A172 (cell line): Measurements from ENCODE around the gene ATP6AP1. TPM values are rescaled to one million over a fixed set of nuclear protein-coding genes. Genes with fewer than 3 reads are reported as not detected.
"Not testable (repeated sequence)": the region's sequence is repeated elsewhere in the genome, so short reads cannot be mapped to it uniquely, and the experiment has no call there.

ENCODE experiments used
- DNase-seq: peaks from one replicate; pipeline ENCODE4 v3.0.0-alpha.2; 2015; ENCODE audit warnings: low spot score
- total RNA-seq: library from RNA; depleted of rRNA; stranded (reverse); fragments of >200 nt; shearing (Covaris generic); gene quantifications from 2 replicates; pipeline ENCODE4 v1.2.3, GENCODE V29; 2014; rRNA removed

The ATP6AP1 gene, protein sequence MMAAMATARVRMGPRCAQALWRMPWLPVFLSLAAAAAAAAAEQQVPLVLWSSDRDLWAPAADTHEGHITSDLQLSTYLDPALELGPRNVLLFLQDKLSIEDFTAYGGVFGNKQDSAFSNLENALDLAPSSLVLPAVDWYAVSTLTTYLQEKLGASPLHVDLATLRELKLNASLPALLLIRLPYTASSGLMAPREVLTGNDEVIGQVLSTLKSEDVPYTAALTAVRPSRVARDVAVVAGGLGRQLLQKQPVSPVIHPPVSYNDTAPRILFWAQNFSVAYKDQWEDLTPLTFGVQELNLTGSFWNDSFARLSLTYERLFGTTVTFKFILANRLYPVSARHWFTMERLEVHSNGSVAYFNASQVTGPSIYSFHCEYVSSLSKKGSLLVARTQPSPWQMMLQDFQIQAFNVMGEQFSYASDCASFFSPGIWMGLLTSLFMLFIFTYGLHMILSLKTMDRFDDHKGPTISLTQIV
- 132 and 137 TPM in 2 replicates for total RNA-seq

DNA sequence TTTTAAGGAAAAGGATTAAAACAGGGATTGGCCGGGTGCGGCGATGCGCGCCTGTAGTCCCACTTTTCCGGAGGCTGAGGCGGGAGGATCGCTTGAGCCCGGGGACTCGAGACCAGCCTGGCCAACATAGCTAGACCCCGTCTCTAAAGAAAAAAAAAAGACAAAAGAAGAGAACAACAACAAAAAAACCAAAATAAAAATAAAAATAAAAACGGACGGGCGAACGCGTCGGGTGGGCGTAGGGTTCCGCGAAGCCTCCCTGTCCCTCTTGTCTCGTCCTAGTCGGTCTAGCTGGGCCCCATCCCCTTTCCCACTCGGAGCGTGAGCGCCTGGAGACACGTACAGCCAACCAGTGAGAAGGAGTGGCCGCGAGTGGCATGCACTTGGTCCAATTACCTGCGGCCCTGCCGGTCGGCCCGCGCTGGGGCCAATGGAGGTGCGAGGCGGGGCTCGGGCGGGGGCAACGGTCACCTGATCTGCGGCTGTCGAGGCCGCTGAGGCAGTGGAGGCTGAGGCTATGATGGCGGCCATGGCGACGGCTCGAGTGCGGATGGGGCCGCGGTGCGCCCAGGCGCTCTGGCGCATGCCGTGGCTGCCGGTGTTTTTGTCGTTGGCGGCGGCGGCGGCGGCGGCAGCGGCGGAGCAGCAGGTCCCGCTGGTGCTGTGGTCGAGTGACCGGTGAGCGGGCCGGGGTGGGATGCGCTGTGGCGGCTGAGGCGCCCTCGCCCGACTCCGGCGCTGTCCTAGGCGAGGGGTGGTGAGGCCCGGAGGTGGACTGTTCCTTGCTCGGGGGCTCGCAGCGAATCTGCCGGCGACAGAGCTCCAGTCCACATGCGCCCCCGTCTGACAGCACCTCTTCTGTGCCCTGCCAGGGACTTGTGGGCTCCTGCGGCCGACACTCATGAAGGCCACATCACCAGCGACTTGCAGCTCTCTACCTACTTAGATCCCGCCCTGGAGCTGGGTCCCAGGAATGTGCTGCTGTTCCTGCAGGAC is at the start of gene ATP6AP1:
TSS of gene ATP6AP1 (plus strand) at position 502 of the 996 bp plus-strand sequence. CDS start at position 518, 16 bp downstream.
- peak; percentile 91 for DNase-seq

DNA sequence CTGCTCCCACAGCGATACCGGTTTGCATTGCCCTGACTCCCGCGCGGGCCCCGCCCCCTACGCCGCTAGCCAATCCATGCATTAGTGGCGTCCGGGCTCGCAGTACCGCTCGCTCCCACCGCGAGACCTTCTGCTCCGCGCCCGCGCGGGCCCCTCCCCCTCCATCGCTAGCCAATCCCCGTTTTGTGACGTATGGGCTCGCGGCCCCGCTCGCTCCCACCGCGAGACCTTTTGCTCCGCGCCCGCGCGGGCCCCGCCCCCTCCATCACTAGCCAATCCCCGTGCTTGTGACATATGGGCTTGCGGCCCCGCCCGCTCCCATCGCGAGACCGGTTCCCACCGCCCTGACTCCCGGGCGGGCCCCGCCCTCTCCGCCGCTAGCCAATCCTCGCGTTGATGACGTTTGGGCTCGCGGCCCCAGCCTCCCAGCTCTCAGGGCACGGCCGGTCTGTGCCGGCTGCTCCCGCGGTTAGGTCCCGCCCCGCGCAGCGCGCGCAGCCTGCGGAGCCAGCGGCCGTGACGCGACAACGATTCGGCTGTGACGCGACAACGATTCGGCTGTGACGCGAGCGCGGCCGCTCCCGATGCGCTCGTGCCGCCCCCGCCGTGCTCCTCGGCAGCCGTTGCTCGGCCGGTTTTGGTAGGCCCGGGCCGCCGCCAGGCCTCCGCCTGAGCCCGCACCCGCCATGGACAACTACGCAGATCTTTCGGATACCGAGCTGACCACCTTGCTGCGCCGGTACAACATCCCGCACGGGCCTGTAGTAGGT is 49.5 kb upstream of the ATP6AP1 start, which contains the start of gene EMD:
TSS of gene EMD (plus strand) at position 497 of the 770 bp plus-strand sequence. CDS start at position 687, 190 bp downstream.
- DNase-seq: peak; percentile 98

DNA sequence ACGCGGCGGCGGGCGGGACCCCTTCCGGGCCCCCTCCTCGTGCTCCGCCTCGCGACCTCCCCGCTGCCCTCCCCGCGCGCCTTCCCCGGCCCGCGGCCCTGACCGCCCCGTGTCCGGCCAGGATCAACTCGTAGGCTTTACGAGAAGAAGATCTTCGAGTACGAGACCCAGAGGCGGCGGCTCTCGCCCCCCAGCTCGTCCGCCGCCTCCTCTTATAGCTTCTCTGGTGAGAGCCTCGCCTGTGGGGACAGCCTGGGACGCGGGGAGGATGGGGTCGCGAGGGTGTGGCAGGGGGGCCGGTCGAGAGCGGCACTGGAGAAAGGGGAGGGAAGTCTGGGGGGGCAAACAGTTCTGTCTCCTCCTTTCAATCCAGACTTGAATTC is 48.9 kb upstream of the ATP6AP1 start:
- no peak for DNase-seq

DNA sequence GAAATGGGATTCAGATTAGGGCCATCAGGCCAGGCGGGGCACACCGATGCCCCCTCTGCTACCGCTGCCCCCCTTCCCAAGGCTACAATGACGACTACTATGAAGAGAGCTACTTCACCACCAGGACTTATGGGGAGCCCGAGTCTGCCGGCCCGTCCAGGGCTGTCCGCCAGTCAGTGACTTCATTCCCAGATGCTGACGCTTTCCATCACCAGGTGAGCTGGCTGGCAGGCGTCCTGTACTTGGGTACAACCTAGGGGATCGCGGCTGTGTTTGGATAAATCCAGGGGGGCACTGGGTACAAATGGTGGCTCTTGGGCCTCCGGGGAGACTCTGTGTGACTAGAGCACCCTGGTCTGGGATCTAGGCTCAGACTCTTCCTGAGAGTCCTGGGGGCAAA is 48.3 kb upstream of the ATP6AP1 start:
- DNase-seq: peak; percentile 28

DNA sequence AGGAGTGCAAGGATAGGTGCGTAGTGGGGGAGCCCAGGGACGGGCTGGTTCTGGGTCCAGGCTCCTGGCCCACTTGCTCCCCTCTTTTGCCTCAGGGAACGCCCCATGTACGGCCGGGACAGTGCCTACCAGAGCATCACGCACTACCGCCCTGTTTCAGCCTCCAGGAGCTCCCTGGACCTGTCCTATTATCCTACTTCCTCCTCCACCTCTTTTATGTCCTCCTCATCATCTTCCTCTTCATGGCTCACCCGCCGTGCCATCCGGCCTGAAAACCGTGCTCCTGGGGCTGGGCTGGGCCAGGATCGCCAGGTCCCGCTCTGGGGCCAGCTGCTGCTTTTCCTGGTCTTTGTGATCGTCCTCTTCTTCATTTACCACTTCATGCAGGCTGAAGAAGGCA is 47.7 kb upstream of the ATP6AP1 start:
- DNase-seq: no peak

DNA sequence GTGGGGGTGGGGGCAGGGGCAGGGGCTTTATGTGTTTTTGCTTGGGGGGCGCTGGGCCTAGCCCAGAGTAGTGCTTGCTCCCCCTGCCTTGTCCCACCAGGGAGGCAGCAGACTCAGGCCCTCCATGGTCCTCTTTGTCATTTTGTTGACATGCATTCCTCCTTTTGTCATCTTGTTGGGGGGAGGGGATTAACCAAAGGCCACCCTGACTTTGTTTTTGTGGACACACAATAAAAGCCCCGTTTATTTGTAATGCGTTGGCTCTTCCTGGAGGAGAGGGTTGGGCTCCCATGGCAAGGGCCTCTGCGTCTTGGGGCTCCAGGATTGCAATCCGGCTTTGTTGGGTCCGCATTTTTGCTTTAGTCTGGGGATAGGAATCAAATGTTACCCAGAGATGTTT is 47.2 kb upstream of the ATP6AP1 start:
- no peak for DNase-seq

DNA sequence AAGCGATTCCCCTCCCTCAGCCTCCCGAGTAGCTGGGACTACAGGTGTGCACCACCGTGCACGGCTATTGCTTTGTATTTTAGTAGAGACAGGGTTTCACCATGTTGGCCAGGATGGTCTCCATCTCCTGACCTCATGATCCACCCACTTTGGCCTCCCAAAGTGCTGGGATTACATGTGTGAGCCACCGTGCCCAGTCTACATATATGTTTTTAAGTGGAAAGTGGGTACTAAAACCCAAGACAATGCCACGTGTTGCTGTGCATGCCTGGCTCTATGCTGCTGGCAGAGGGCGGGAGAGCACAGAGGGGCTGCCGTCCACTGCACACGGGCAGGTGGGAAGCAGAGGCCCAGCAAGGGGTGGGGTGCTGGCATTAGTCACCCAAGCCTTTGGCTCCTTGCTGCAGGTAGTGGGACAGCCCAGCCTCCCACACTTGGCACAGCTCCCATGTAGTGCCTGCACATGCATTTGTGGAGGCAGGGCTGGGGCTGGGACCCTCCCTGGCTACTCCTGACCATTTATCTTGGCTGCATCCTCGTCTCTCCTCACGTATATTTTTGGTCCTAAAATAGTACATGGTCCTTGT is 45.9 kb upstream of the ATP6AP1 start:
- DNase-seq: no peak

DNA sequence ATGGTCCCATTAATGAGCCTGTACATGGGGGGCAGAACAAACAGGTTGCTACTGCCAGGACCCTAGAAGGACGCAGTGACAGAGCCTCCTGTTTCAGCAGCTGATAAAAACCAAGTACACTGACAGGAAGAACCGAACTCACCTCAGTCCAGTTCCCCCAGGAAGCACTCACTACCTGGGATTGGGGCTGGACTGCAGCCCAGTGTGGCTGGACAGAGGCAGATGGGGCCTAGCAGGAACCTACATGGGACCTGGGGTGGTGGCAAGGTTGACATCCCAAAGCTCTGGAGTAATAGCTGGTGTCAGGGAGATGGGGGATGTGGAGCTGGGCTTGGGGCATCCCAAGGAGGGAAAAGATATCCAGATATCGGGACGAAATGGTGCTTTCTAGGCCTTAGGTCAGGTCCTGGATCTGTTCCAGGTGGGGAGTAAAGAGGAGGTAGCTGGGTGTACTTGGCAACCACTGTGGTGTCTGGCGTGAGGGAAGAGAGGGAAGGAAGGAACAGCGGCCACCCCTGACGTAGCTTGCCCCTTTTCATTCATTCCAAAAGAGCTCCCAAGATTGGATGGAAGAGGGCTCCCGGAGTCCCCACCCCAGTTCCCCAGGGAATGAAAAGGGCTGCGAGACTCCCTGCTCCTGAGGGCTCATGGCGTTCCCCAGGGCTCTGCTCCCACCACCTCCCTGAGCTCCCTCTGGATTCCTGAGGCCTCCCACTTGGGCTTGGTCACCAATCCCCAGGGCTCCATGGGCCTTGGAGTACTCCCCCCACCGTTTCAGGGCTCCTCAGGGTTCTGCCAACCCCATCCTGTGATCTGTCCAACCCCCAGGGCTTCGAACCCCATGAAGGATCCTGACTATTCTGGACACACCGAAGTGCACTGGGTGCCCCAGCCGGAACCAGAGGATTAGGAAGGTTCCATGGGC is 44.9 kb upstream of the ATP6AP1 start:
- no peak for DNase-seq

DNA sequence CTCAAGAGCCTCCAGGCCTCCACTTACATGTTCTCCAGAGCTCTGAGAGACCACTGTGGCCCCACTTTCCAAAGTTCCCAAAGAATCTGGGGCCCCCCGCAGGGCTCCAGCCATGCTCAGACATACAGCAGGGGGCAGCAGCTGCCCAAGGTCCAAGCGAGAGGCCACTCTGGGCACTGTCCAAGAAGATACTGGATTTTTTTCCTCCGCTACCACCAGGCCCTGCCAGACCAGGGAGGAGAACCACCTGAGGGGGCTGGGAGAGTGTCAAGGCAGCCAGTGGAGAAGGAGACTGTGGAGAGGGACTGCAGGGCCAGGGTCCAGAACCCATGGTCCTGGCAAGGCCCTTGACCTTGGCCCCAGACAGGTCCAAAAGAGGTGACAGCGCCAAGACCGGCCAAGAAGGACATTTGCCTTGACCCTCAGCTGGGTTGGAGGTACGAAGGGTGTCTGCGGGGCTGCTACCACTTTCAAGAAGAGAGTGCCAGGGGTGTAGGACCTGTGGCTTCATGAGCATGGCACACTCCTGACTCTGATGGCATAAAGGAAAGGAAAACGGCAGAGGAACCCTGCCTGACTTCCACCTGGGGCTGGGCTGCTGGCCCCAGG is 44.1 kb upstream of the ATP6AP1 start:
- no peak for DNase-seq

DNA sequence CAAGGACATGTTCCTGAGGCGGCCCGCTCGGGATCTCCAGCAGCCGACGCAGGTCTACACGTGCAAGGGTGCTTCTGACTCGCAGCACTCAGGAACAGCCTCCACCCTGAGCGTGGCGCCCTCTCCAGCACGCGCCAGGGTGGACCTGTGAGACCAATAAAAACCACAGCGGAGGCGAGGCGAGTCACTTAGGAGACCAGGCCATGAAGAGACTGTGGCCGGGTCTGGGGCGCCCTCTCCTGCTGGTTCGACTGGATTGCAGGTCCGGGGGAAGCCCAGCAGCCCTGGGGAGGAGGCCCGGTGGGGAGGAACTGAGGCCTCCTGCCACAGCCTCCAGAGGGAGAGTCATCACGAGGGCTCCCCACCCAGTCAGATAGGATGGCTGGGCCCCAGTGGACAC is 40.4 kb upstream of the ATP6AP1 start:
- not testable (repeated sequence) for DNase-seq

DNA sequence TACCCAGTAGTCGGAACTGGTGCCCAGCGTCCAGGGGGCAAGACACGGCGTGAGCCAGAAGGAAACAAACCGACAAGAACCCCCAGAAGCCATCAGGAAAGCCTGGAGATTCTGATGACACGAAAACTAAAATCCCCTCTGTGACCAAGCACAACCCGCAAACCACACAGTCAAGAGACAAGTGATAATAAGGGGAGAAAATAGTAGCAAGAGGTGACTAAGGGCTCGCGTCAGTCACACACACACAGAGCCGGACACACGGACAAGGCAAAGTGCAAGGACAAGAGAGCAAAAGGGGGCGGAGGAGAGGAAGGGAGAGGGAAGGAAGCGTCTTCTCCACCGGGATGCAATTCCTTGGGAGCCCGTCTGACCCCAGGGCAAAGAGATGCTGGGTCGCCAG is 39.8 kb upstream of the ATP6AP1 start:
- not testable (repeated sequence) for DNase-seq

DNA sequence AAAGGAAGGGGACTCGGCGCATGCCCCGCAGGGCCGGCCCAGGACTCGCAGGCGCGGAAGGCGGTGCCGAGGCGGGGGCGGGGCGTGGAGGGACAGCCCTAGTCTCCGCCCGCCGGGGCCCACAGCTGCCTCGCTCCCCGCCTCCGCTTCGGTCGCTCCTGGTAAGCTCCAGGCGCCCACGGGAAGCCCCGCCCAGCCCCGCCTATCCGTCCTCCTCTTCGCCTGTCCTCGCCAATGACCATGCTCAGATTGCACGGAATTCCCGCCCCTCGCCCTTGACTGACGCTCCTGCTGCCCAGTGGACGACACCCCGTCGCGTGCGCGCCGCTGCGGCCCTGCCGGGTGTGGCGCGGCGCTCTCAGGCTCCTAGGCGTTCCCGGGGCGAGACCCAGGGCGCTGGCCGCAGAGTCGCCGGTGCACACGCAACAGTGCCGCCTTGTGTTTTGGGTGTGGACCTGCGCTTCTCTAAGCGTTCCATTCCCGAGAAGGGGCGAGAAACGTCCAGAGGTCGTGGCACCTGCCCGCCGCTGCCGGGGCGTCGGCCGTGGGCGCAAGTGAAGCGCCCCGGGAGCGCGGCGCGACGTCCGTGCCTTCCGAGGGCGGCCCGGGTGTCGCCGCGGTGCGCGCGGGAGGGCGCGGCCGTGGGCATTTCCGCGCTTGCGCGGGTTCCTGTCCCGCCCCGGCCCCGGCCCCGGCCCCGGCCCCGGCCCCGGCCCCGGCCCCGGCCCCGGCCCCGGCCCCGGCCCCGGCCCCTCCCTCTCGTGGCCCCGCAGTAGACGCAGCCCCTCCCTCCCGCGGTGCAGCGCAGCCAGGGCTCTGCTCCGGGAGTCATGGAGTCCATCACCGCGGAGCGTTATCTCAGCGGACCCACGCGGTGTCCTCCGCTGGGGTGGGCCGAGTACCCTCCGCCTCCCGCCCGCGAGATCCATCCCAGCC is 38.4 kb upstream of the ATP6AP1 start:
- not testable (repeated sequence) for DNase-seq

DNA sequence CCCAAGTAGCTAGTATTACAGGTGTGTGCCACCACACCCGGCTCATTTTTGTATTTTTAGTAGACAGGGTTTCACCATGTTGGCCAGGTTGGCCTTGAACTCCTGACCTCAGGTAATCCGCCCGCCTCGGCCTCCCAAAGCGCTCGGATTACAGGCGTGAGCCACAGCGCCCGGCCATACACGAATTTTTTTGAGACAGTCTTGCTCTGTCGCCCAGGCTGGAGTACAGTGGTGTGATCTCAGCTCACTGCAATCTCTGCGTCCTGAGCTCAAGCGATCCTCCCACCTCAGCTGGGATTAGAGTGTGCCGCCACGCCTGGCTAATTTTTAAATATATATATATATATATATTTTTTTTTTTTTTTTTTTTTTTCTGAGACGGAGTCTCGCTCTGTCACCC is 32.1 kb upstream of the ATP6AP1 start:
- DNase-seq: not testable (repeated sequence)

DNA sequence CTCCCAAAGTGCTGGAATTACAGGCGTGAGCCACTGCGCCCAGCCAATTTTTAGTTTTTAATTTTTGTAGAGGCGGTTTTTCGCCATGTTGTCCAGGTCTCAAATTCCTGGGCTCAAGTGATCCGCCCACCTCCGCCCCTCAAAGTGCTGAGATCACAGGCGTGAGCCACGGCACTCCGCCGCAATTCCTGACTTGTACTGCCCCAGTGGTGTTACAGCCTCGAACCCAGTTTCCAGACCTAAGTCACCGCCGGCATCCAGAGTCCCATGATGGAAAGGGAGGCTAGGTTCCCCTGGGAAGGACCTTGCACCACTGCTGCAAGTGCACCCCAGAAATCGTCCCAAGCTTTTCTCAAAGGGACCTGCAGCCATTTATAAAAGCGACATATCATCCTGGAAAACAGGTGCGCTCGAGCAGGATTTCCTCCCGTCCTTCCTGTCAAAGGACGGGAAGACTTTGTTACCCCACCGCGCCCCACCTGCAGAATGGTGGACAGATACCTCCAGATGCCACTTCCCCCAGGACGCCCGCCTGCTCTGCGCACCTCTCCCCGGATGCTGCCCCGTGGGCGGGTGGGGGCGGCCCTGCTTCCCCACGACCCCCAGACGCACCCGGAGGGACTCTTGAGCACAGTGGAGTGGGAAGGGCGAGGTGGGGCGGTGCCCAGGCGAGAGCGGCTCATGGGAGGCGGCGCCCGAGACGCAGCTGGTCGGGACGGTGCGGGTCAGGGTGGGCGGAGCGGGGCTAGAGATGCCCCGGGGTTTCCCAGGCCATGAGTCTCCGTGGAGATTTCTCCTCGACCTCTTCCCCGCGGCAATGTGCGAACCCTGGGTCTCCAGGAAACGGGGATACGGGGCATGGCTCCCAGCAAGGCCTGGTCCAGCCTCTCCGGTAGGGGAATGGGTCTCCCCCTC is 31.2 kb upstream of the ATP6AP1 start:
- no peak for DNase-seq

DNA sequence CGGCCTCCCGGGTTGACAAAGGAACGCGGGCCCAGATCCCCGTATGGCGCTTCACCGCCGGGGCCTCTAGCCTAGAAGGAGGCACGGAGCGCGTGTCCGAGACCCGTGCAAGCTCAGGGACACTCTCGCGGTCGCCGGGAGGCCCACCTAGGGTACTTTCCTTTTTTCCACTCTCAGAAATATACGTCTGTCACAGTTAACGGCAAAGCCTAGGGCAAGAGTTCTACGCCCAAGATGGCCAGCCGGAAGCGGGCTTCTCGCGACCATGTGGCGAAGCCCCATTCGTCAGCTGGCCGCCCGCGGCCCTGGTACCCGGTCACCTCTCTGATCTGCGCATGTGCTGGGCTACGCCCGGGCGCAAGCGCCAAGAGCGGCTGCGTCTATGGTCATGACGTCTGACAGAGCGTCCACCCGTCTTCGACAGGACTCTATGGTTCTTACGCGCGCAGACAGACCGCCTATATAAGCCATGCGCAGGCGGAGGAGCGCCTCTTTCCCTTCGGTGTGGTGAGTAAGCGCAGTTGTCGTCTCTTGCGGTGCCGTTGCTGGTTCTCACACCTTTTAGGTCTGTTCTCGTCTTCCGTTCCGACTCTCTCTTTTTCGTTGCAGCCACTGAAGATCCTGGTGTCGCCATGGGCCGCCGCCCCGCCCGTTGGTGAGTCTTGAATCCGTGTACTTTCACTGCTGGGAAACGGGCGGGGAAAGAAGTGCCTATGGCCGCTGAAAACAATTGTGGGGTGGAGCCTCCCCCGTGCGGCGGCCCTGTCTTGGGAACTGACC is 30.4 kb upstream of the ATP6AP1 start, which contains the start of gene RPL10:
TSS of gene RPL10 (plus strand) at position 490 of the 780 bp plus-strand sequence. CDS start at position 633, 143 bp downstream.
- peak; percentile 96 for DNase-seq
